ENCODE data around the gene STAT1. TPM values are rescaled to one million over a fixed set of nuclear protein-coding genes. Genes with fewer than 3 reads are reported as not detected.

STAT1 gene
- total and polyA plus RNA-seq, 2 donors, result 61.9 to 75.1 TPM

GRCh38 chr2:191041418-191042161 lies 27.6 kb upstream of the STAT1 start:
- no peak overlapping the region for H3K4me3 ChIP-seq (ENCODE audit: low read depth, low read length)
- no peaks in the 10 kb centered on the region for H3K4me1 ChIP-seq (ENCODE audit: insufficient read depth)
- 75% methylated on average over 3 of the region's 3 CpGs for WGBS
- H3K36me3 ChIP-seq (ENCODE audit: insufficient read depth), result no peaks in the 10 kb centered on the region
- no peak overlapping the region for H3K27ac ChIP-seq (ENCODE audit: low read depth)
- DNase-seq (ENCODE audit: extremely low spot score), result no peak

- H3K27ac ChIP-seq (ENCODE audit: low read depth), result no peak overlapping the region
- 71% methylated on average over 1 of the region's 1 CpG for WGBS
- H3K4me3 ChIP-seq (ENCODE audit: low read depth, low read length), result no peak overlapping the region
- H3K4me1 ChIP-seq (ENCODE audit: insufficient read depth), result no peaks in the 10 kb centered on the region
- H3K36me3 ChIP-seq (ENCODE audit: insufficient read depth), result no peaks in the 10 kb centered on the region
- DNase-seq (ENCODE audit: extremely low spot score), result no peak
Observed at GRCh38 chr2:191039616-191040015, 25.6 kb upstream of the STAT1 start.

GRCh38 chr2:191038741-191039140 lies 24.8 kb upstream of the STAT1 start:
- H3K4me3 ChIP-seq (ENCODE audit: low read depth, low read length), result no peak overlapping the region
- no peak overlapping the region for H3K27ac ChIP-seq (ENCODE audit: low read depth)
- no peaks in the 10 kb centered on the region for H3K4me1 ChIP-seq (ENCODE audit: insufficient read depth)
- 85% methylated on average over 2 of the region's 2 CpGs for WGBS
- no peak for DNase-seq (ENCODE audit: extremely low spot score)
- no peaks in the 10 kb centered on the region for H3K36me3 ChIP-seq (ENCODE audit: insufficient read depth)

GRCh38 chr2:191038241-191038725 lies 24.3 kb upstream of the STAT1 start:
- DNase-seq (ENCODE audit: extremely low spot score), result no peak
- H3K4me1 ChIP-seq (ENCODE audit: insufficient read depth), result no peaks in the 10 kb centered on the region
- 56% methylated on average over 2 of the region's 2 CpGs for WGBS
- H3K4me3 ChIP-seq (ENCODE audit: low read depth, low read length), result no peak overlapping the region
- no peak overlapping the region for H3K27ac ChIP-seq (ENCODE audit: low read depth)
- no peaks in the 10 kb centered on the region for H3K36me3 ChIP-seq (ENCODE audit: insufficient read depth)

- Histone ChIP-seq H3K27ac (ENCODE audit: low read depth) (no peak overlapping the region), H3K36me3 (ENCODE audit: insufficient read depth) (no peaks in the 10 kb centered on the region), H3K4me3 (ENCODE audit: low read depth, low read length) (no peak overlapping the region), H3K4me1 (ENCODE audit: insufficient read depth) (no peaks in the 10 kb centered on the region)
- no peak for DNase-seq (ENCODE audit: extremely low spot score)
- WGBS, result 90% methylated on average over 4 of the region's 4 CpGs
Observed at GRCh38 chr2:191037351-191037750, 23.4 kb upstream of the STAT1 start.

GRCh38 chr2:191036363-191036762 lies 22.4 kb upstream of the STAT1 start:
- Histone ChIP-seq H3K27ac (ENCODE audit: low read depth) (no peak overlapping the region), H3K36me3 (ENCODE audit: insufficient read depth) (no peaks in the 10 kb centered on the region), H3K4me3 (ENCODE audit: low read depth, low read length) (no peak overlapping the region), H3K4me1 (ENCODE audit: insufficient read depth) (no peaks in the 10 kb centered on the region)
- no peak for DNase-seq (ENCODE audit: extremely low spot score)
- WGBS, result 72% methylated on average over 2 of the region's 2 CpGs

- H3K4me1 ChIP-seq (ENCODE audit: insufficient read depth), result no peaks in the 10 kb centered on the region
- WGBS, result 61% methylated on average over 8 of the region's 8 CpGs
- DNase-seq (ENCODE audit: extremely low spot score), result no peak
- H3K36me3 ChIP-seq (ENCODE audit: insufficient read depth), result no peaks in the 10 kb centered on the region
- no peak overlapping the region for H3K27ac ChIP-seq (ENCODE audit: low read depth)
- no peak overlapping the region for H3K4me3 ChIP-seq (ENCODE audit: low read depth, low read length)
Observed at GRCh38 chr2:191032588-191033429, 18.8 kb upstream of the STAT1 start.

GRCh38 chr2:191031256-191031655 lies 17.3 kb upstream of the STAT1 start:
- 75% methylated on average over 2 of the region's 2 CpGs for WGBS
- no peaks in the 10 kb centered on the region for H3K4me1 ChIP-seq (ENCODE audit: insufficient read depth)
- DNase-seq (ENCODE audit: extremely low spot score), result no peak
- no peaks in the 10 kb centered on the region for H3K36me3 ChIP-seq (ENCODE audit: insufficient read depth)
- no peak overlapping the region for H3K4me3 ChIP-seq (ENCODE audit: low read depth, low read length)
- H3K27ac ChIP-seq (ENCODE audit: low read depth), result no peak overlapping the region

- no peak for DNase-seq (ENCODE audit: extremely low spot score)
Observed at GRCh38 chr2:191030521-191031154, 16.7 kb upstream of the STAT1 start.

GRCh38 chr2:191029280-191029950 lies 15.4 kb upstream of the STAT1 start:
- no peak overlapping the region for H3K27ac ChIP-seq (ENCODE audit: low read depth)
- WGBS, result 78% methylated on average over 10 of the region's 10 CpGs
- no peaks in the 10 kb centered on the region for H3K4me1 ChIP-seq (ENCODE audit: insufficient read depth)
- DNase-seq (ENCODE audit: extremely low spot score), result no peak
- no peak overlapping the region for H3K4me3 ChIP-seq (ENCODE audit: low read depth, low read length)
- no peaks in the 10 kb centered on the region for H3K36me3 ChIP-seq (ENCODE audit: insufficient read depth)

More at GRCh38 chr2:191030521-191031154, 16.7 kb upstream of the STAT1 start:
- no peak overlapping the region for H3K27ac ChIP-seq (ENCODE audit: low read depth)
- WGBS, result 43% methylated on average over 8 of the region's 8 CpGs
- H3K36me3 ChIP-seq (ENCODE audit: insufficient read depth), result no peaks in the 10 kb centered on the region
- H3K4me3 ChIP-seq (ENCODE audit: low read depth, low read length), result no peak overlapping the region
- no peaks in the 10 kb centered on the region for H3K4me1 ChIP-seq (ENCODE audit: insufficient read depth)

- WGBS, result 41% methylated on average over 2 of the region's 2 CpGs
- Histone ChIP-seq H3K4me1 (ENCODE audit: insufficient read depth) (no peaks in the 10 kb centered on the region), H3K4me3 (ENCODE audit: low read depth, low read length) (no peak overlapping the region)
Observed at GRCh38 chr2:191026377-191026776, 12.4 kb upstream of the STAT1 start.

GRCh38 chr2:191025135-191025534 lies 11.2 kb upstream of the STAT1 start:
- no peak overlapping the region for H3K27ac ChIP-seq (ENCODE audit: low read depth)
- 71% methylated on average over 1 of the region's 1 CpG for WGBS

More at GRCh38 chr2:191026377-191026776, 12.4 kb upstream of the STAT1 start:
- no peak overlapping the region for H3K27ac ChIP-seq (ENCODE audit: low read depth)
- no peak for DNase-seq (ENCODE audit: extremely low spot score)
- no peaks in the 10 kb centered on the region for H3K36me3 ChIP-seq (ENCODE audit: insufficient read depth)

GRCh38 chr2:191023235-191023679 lies 9.3 kb upstream of the STAT1 start:
- no peak overlapping the region for H3K27ac ChIP-seq (ENCODE audit: low read depth)
- H3K4me1 ChIP-seq (ENCODE audit: insufficient read depth), result no peaks in the 10 kb centered on the region
- H3K4me3 ChIP-seq (ENCODE audit: low read depth, low read length), result no peak overlapping the region
- DNase-seq (ENCODE audit: extremely low spot score), result no peak
- no peaks in the 10 kb centered on the region for H3K36me3 ChIP-seq (ENCODE audit: insufficient read depth)
- WGBS, result 85% methylated on average over 7 of the region's 7 CpGs

More at GRCh38 chr2:191025135-191025534, 11.2 kb upstream of the STAT1 start:
- DNase-seq (ENCODE audit: extremely low spot score), result no peak
- Histone ChIP-seq H3K4me3 (ENCODE audit: low read depth, low read length) (no peak overlapping the region), H3K36me3 (ENCODE audit: insufficient read depth) (no peaks in the 10 kb centered on the region), H3K4me1 (ENCODE audit: insufficient read depth) (no peaks in the 10 kb centered on the region)
